Measurements from ENCODE around the gene CKS1B.

GRCh38 chr1:155014709-155015508 lies 40.4 kb downstream of the CKS1B start:
- TF ChIP-seq CTCF (conservative IDR thresholded peaks at IDR 0.05 in 1 of 2, IDR thresholded peaks at IDR 0.05 in 1 of 2; ENCODE audit: low read depth in 1 of 2, low read length in 2 of 2) (no peak), EZH2 (IDR thresholded peaks at IDR 0.05; ENCODE audit: low read length, missing control alignments) (no peak)

Data from fibroblast of lung (primary cell).